HEK293T (cell line): ENCODE results near the gene ATG12.
"Not testable (repeated sequence)": the region's sequence is repeated elsewhere in the genome, so short reads cannot be mapped to it uniquely, and the experiment has no call there.

Experiments
- CTCF ChIA-PET: fragments of 350-600 bp; formaldehyde crosslinking; extraction: SDS; loops from one replicate; lab custom pipeline; 2021; ENCODE audit warnings: antibody characterized with exemption, inconsistent platforms; lab: Yijun Ruan, JAX
- POLR2A ChIA-PET: fragments of 350-600 bp; formaldehyde crosslinking; extraction: SDS; loops from one replicate; lab custom pipeline; 2020; ENCODE audit warnings: antibody characterized with exemption, inconsistent platforms; lab: Yijun Ruan, JAX
- DNase-seq: peaks from one replicate; pipeline ENCODE4 v3.0.0; 2012; ENCODE audit warnings: mixed read lengths; ENCODE audit errors: extremely low spot score
- ARNT ChIP-seq: fragments of 450-650 bp; IDR thresholded peaks from 2 replicates; pipeline ENCODE4 v1.6.1; 2017; ENCODE audit warnings: mild to moderate bottlenecking
- BHLHE40 ChIP-seq: fragments of 450-650 bp; IDR thresholded peaks from 2 replicates; pipeline ENCODE4 v1.6.1; 2016; ENCODE audit warnings: mild to moderate bottlenecking, moderate library complexity, borderline replicate concordance
- CTBP1 ChIP-seq: fragments of 450-650 bp; IDR thresholded peaks from 2 replicates; pipeline ENCODE4 v1.6.1; 2016; ENCODE audit warnings: borderline replicate concordance
- ELF4 ChIP-seq: fragments of 450-650 bp; IDR thresholded peaks from 2 replicates; pipeline ENCODE4 v1.6.1; 2017; ENCODE audit warnings: antibody characterized with exemption
- FOXA1 ChIP-seq: fragments of 450-650 bp; IDR thresholded peaks from 2 replicates; pipeline ENCODE4 v1.6.1; 2016; ENCODE audit warnings: mild to moderate bottlenecking
- FOXK2 ChIP-seq: fragments of 450-650 bp; IDR thresholded peaks from 2 replicates; pipeline ENCODE4 v1.6.1; 2016; ENCODE audit warnings: mild to moderate bottlenecking
- FOXM1 ChIP-seq: fragments of 450-650 bp; IDR thresholded peaks from 2 replicates; pipeline ENCODE4 v1.6.1; 2017; ENCODE audit warnings: mild to moderate bottlenecking, borderline replicate concordance
- HDGF ChIP-seq: fragments of 450-650 bp; IDR thresholded peaks from 2 replicates; pipeline ENCODE4 v1.6.1; 2017; ENCODE audit warnings: antibody characterized with exemption, borderline replicate concordance
- L3MBTL2 ChIP-seq: fragments of 450-650 bp; conservative IDR thresholded peaks from 2 replicates; pipeline ENCODE4 v1.6.1; 2016; ENCODE audit warnings: mild to moderate bottlenecking
- LEF1 ChIP-seq: fragments of 450-650 bp; IDR thresholded peaks from 2 replicates; pipeline ENCODE4 v1.6.1; 2017; ENCODE audit warnings: mild to moderate bottlenecking, borderline replicate concordance
- NFRKB ChIP-seq: fragments of 450-650 bp; IDR thresholded peaks from 2 replicates; pipeline ENCODE4 v1.6.1; 2016; ENCODE audit warnings: mild to moderate bottlenecking, moderate library complexity
- SP1 ChIP-seq: fragments of 450-650 bp; IDR thresholded peaks from 2 replicates; pipeline ENCODE4 v1.6.1; 2017
- SUZ12 ChIP-seq: fragments of 450-650 bp; IDR thresholded peaks from 2 replicates; pipeline ENCODE4 v1.6.1; 2016; ENCODE audit warnings: mild to moderate bottlenecking
- TARDBP ChIP-seq: fragments of 450-650 bp; IDR thresholded peaks from 2 replicates; pipeline ENCODE4 v1.6.1; 2016
- ZNF384 ChIP-seq: fragments of 450-650 bp; IDR thresholded peaks from 2 replicates; pipeline ENCODE4 v1.6.1; 2016
- TF ChIP-seq, protein P1 (sequence below): fragments of 450-650 bp; IDR thresholded peaks from 2 replicates; pipeline ENCODE4 v1.6.1; 2016

Gene ATG12

GRCh38 chr5:115841382-115842088, at the start of gene ATG12, which contains the start of gene AP3S1:
Gene ATG12, minus strand, starts transcription at chr5:115841565. Its CDS starts 13 bp downstream, at chr5:115841552.
Gene AP3S1, plus strand, starts transcription at chr5:115841935. Its CDS starts 103 bp downstream, at chr5:115842038.
- ChIA-PET CTCF (no interaction called here), POLR2A (interaction anchor here (0.6 to 1.1 kb wide), 3 partner anchors 10 to 25 kb away, joined by 3 to 4 read pairs (median 3); partner anchors contain the start of gene CDO1)
- TF ChIP-seq NFRKB (peak; percentile 33; the same call in 1 of the 2 replicates), ELF4 (peak; percentile 83), L3MBTL2 (peak; percentile 96), FOXM1 (peak; percentile 45; the same call in 1 of the 2 replicates), FOXK2 (no peak)
- DNase-seq = peak; percentile 81

- no peak for DNase-seq
- TF ChIP-seq BHLHE40 (no peak), ELF4 (no peak), SUZ12 (no peak), L3MBTL2 (no peak), CTBP1 (no peak), ARNT (no peak), FOXA1 (no peak), NFRKB (no peak), TARDBP (no peak), ZNF384 (no peak), FOXK2 (no peak), FOXM1 (no peak), SP1 (no peak), HDGF (no peak), LEF1 (no peak)
- TF ChIP-seq, protein P1, sequence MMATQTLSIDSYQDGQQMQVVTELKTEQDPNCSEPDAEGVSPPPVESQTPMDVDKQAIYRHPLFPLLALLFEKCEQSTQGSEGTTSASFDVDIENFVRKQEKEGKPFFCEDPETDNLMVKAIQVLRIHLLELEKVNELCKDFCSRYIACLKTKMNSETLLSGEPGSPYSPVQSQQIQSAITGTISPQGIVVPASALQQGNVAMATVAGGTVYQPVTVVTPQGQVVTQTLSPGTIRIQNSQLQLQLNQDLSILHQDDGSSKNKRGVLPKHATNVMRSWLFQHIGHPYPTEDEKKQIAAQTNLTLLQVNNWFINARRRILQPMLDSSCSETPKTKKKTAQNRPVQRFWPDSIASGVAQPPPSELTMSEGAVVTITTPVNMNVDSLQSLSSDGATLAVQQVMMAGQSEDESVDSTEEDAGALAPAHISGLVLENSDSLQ = no peak
- ChIA-PET POLR2A (no interaction called here), CTCF (no interaction called here)
Observed at GRCh38 chr5:115888027-115888426, 46.7 kb upstream of the ATG12 start.

DNA sequence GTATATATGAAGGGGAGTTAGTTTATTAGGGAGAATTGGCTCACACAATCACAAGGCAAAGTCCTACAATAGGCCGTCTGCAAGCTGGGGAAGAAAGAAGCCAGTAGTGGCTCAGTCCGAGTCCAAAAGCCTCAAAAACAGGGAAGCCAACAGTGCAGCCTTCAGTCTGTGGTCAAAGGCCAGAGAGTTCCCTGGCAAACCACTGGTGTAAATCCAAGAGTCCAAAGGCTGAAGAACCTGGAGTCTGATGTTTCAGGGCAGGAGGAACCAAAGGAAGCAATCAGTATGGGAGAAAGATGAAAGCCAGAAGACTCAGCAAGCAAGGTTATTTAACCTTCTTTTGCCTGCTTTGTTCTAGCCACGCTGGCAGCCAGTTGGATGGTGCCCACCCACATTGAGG, 43.8 kb upstream of the ATG12 start:
- DNase-seq, POLR2A ChIA-PET, CTCF ChIA-PET: not testable (repeated sequence)

GRCh38 chr5:115884704-115885103, 43.3 kb upstream of the ATG12 start:
- TF ChIP-seq FOXM1 = no peak
- no peak for TF ChIP-seq SUZ12
- no peak for TF ChIP-seq LEF1
- TF ChIP-seq ARNT = no peak
- no peak for TF ChIP-seq FOXK2
- TF ChIP-seq L3MBTL2 = no peak
- TF ChIP-seq TARDBP = no peak
- no peak for TF ChIP-seq BHLHE40
- TF ChIP-seq HDGF = no peak
- no peak for TF ChIP-seq CTBP1
- no peak for TF ChIP-seq ZNF384
- TF ChIP-seq ELF4 = no peak
- TF ChIP-seq, protein P1 = no peak
- TF ChIP-seq FOXA1 = no peak
- TF ChIP-seq SP1 = no peak
- TF ChIP-seq NFRKB = no peak
- DNase-seq = no peak
- ChIA-PET POLR2A (no interaction called here), CTCF (no interaction called here)

- POLR2A ChIA-PET, CTCF ChIA-PET, DNase-seq: not testable (repeated sequence)
Observed at GRCh38 chr5:115882434-115882833, 41.1 kb upstream of the ATG12 start.

- CTCF ChIA-PET, POLR2A ChIA-PET, DNase-seq: not testable (repeated sequence)
Observed at GRCh38 chr5:115877342-115877741, 36.0 kb upstream of the ATG12 start.

DNA sequence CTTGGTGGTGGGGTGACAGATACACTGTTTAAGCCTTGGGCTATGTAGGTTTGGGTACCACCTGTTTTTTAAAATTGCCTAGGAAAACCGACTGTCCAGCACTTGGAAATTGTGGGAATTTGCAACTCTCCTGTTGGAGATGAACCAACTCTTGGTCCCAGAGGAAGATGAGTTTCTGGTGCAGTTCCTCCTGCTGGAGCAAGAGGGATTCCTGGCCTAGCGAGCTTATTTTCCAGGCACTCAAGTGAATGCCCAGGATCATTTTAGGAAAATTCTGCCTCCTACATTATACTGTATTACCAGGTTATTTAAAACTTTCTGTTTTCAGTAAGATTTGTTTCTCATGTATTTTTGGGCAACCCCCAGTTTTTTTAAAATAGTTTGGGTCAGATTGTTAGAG, 34.1 kb upstream of the ATG12 start:
- CTCF ChIA-PET = no interaction called here
- TF ChIP-seq NFRKB (no peak), FOXA1 (no peak), SP1 (no peak), CTBP1 (no peak), HDGF (no peak), BHLHE40 (no peak), L3MBTL2 (no peak), FOXM1 (no peak)
- POLR2A ChIA-PET = no interaction called here
- peak; percentile 21 for DNase-seq

DNA sequence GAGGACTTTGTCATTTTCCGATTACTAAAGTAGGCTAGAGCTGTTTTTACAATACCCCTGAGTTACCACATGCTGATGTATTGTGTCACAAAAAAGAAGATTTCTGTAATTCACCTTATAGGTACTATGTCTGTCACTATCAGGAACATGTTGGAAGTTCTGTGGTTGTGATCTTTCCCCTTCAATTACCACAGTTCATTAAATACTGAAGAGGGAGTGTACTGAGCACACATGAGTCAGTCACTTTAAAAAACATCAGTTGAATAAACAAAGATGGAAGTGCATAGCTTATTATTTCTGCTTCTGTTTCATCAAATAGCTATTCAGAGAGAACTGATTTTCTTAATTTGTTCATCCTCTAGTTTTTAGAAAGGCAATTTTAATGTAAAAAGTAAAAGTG, 32.0 kb upstream of the ATG12 start:
- ChIA-PET CTCF (no interaction called here), POLR2A (no interaction called here)
- DNase-seq = no peak
- TF ChIP-seq CTBP1 (no peak), ELF4 (no peak), TARDBP (no peak), SP1 (no peak), L3MBTL2 (no peak), FOXA1 (no peak), HDGF (no peak), BHLHE40 (no peak), FOXK2 (no peak), NFRKB (no peak), ZNF384 (no peak), SUZ12 (no peak), LEF1 (no peak), FOXM1 (no peak), ARNT (no peak)
- TF ChIP-seq, protein P1 = no peak
